Left renal pelvis (tissue), 4 donors: ENCODE results near the gene SLC9A9. TPM values are rescaled to one million over a fixed set of nuclear protein-coding genes. Genes with fewer than 3 reads are reported as not detected.
"Not testable (repeated sequence)": the region's sequence is repeated elsewhere in the genome, so short reads cannot be mapped to it uniquely, and the experiment has no call there.

Experiments used
- DNase-seq, 4 donors: peaks; one replicate each; pipeline ENCODE4 v3.0.0-alpha.2; 2013; ENCODE audit warnings: low read depth in 4 of 4, low spot score in 3 of 4
- polyA plus RNA-seq, 4 donors: library from polyadenylated mRNA; unstranded; fragments of 120-200 nt; gene quantifications; one replicate each; pipeline ENCODE4 v1.2.1, GENCODE V29; 2013; ENCODE audit not compliant: insufficient read length in 4 of 4

The SLC9A9 gene
- polyA plus RNA-seq, 4 donors: 4.4 to 12.8 (median 6.4) TPM

GRCh38 chr3:143309705-143310104 lies 538.6 kb downstream of the SLC9A9 start:
- DNase-seq: no peak

DNA sequence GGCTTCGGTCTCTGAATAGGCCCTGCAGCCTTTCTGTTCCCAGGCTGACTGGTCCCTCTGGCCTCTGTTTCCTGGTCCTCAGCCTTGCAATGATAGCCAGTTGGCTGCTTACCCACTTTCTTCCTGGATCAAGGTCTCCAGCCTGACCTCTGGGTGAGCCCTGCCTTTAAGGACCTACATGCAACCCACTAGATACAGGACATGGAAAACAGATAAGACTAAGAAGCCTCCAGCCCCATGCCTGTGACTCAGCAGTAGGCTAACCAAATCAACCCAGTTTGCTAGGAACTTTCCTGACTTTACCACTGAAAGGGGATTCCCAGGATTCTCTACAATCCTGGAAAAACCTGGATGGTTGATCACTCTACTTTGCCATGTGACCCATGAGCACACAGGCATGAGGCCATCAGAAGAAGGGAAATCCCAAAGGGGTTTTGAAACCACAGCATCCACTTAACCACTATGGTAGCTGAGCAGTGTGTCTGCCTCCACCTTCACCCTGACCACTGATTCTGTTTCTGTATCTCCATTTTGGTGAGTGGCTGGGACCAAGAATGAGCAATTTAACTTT lies 540.6 kb downstream of the SLC9A9 start:
- no peak for DNase-seq

- no peak for DNase-seq
These were observed 541.9 kb downstream of the SLC9A9 start for GRCh38 chr3:143306407-143306806.

DNA sequence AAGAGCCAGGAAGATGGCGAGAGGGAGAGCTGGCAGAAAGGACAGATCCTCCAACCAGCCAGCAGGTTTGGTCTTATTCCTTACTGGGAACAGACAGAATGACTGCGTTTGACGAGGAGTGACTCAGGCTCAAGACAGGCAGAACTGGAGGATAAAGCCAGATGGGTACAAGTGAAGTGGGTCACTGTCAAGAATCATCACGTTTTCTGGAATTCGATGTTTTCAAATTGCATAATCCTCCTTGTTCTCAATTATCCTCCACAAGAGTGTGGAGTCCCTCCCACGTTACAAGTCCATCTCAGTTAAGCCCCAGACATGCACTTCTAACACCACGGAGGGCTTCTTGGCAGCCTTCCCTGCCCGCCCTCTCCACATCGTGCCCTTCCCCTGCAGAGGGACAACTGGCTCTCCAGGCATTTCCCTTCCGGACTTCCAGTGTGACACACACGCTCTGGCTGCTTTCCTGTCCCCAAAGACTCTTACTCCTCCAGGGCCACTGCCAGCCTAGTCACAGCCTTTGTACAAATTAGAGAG lies 545.6 kb downstream of the SLC9A9 start:
- no peak for DNase-seq

GRCh38 chr3:143301031-143301901 lies 547.0 kb downstream of the SLC9A9 start:
- DNase-seq: no peak

- DNase-seq: no peak
These were observed 549.3 kb downstream of the SLC9A9 start for GRCh38 chr3:143298886-143299535.

- no peak for DNase-seq
These were observed 549.9 kb downstream of the SLC9A9 start for GRCh38 chr3:143298380-143298779.

GRCh38 chr3:143295201-143296080 lies 552.8 kb downstream of the SLC9A9 start:
- DNase-seq: no peak

DNA sequence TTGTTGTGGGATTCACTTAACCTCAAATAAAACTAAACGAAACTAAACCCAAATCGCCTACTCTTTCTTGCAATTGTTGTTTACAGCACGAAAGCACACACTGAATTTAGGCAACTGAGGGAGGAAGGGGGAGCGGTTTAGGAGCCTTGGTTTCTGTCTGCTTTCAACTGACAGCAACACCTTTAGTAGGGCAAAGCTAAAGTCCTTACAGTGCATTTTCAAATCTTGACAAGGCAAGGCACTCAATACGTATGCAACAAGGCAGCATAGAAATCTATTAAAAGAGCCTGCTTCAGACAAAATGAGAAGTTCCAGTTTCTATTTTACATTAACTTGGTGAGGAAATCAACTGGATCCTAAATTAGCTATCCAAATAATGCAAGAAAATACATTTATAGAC lies 554.1 kb downstream of the SLC9A9 start:
- DNase-seq: no peak

DNA sequence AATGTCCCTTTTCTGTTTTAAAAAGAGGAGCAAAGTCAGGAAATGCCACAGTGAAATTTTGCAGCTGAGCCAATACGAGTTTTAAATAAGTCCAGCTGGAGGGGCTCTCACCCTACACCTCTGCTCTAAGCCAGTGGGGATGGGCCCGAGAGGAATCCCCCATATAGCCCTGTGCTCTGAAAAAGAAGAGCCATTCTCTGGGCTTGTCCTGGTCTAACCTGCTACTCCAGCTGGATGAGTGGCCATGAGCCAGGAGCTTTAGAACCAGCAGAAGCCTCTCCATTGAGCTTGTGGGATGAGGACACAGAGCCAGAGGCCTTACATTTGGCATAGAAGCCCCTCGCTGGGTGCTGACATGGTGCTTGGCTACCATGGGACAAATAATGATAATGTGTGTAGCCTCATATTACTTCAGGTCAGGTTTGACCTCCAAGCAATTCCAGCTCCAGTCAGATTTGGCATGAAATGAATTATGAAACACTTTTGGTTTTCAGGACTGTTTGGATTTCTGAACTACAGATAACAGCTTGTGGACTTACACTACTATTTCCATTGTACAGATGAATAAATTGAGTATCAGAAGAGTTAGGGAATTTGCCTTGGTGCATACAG lies 556.3 kb downstream of the SLC9A9 start:
- no peak for DNase-seq

DNA sequence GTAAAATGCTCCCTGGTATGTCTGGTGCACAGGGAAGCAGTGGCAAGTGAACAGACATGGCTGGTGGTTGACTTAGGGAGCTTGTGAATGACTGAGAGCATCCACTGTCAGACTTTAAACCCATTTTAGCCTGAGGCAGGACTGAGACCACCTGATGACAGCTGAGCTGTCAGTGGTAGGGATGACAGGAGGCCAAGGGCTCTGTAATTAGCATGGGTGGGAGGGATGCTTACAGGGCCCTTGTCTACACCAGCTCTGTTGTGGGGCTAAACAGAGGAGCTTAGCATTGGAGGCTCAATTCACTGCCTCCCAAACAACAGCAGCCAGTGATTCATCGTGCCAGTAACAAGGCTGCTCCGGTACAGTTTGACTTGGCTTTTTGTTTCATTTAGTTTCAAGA lies 559.3 kb downstream of the SLC9A9 start:
- no peak for DNase-seq

GRCh38 chr3:143287403-143287802 lies 560.9 kb downstream of the SLC9A9 start:
- no peak for DNase-seq

- no peak for DNase-seq
These were observed 561.8 kb downstream of the SLC9A9 start for GRCh38 chr3:143286392-143287010.

- no peak for DNase-seq
These were observed 564.7 kb downstream of the SLC9A9 start for GRCh38 chr3:143283432-143284128.

- DNase-seq: no peak
These were observed 567.3 kb downstream of the SLC9A9 start for GRCh38 chr3:143280984-143281383.

- not testable (repeated sequence) for DNase-seq
These were observed 568.7 kb downstream of the SLC9A9 start for GRCh38 chr3:143279567-143279966.

- DNase-seq: no peak
These were observed 569.5 kb downstream of the SLC9A9 start for GRCh38 chr3:143278721-143279120.

DNA sequence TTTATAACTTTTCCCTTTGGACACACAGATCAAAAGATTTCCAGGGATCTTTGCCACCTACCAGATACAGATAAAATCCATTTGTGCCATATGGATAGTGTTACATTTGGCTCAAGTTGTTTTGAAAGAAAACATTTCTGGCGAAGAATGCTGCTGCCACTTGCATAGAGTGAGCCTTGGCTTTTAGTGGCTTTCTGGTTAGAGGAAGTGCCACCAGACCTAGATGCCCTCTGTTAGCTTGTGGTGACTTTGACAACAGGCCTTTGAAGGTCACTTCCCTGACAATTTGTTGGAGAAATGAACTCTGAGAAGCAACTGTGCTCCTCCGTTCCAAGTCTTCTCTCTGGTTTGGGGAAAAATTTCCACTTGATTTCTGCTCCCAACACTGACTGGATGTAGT lies 570.7 kb downstream of the SLC9A9 start:
- DNase-seq: no peak

- DNase-seq: no peak
These were observed 571.7 kb downstream of the SLC9A9 start for GRCh38 chr3:143276592-143276991.
